ENCODE results near the gene VAX1.
A peak's percentile ranks its signal among the peaks of the same experiment; 100 is the strongest.

The VAX1 gene

DNA sequence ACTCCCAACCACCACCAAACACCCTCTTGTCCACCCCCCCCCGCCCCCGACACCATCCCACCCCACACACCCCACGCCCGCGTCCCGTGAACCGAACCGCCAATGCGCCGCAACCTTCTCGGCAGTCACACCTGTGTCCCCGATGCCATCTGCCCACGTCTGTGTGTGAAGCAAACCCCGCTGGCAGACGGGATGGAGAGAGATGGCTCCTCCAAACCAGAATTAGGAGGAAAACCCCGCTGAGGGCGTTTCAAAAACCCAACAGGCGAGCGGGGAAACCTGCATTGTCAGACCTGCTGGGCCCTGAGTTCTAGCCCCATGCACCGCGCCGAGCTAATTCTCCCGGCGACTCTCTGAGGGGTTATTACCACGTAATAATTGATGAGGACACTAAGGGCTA, 30.7 kb upstream of the VAX1 start:
- no peaks in the 10 kb centered on the region for H3K9me3 ChIP-seq
- H3K4me3 ChIP-seq (ENCODE audit: low read depth in 1 of 2, low read length in 1 of 2): no peak overlapping the region
- H3K27ac ChIP-seq: no peak overlapping the region
- peaks cover 100% of the 10 kb centered on the region for H3K27me3 ChIP-seq
- TF ChIP-seq, protein P1, sequence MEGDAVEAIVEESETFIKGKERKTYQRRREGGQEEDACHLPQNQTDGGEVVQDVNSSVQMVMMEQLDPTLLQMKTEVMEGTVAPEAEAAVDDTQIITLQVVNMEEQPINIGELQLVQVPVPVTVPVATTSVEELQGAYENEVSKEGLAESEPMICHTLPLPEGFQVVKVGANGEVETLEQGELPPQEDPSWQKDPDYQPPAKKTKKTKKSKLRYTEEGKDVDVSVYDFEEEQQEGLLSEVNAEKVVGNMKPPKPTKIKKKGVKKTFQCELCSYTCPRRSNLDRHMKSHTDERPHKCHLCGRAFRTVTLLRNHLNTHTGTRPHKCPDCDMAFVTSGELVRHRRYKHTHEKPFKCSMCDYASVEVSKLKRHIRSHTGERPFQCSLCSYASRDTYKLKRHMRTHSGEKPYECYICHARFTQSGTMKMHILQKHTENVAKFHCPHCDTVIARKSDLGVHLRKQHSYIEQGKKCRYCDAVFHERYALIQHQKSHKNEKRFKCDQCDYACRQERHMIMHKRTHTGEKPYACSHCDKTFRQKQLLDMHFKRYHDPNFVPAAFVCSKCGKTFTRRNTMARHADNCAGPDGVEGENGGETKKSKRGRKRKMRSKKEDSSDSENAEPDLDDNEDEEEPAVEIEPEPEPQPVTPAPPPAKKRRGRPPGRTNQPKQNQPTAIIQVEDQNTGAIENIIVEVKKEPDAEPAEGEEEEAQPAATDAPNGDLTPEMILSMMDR (IDR thresholded peaks at IDR 0.05): no peak
- H3K36me3 ChIP-seq: no peaks in the 10 kb centered on the region
- peaks cover 14 to 39% of the 10 kb centered on the region in 2 experiments for H3K4me1 ChIP-seq (ENCODE audit: control insufficient read depth in 1 of 2, insufficient read depth in 1 of 2, low read depth in 1 of 2, low read length in 1 of 2)

GRCh38 chr10:117167789-117168674, 30.0 kb upstream of the VAX1 start:
- H3K4me1 ChIP-seq (ENCODE audit: control insufficient read depth in 1 of 2, insufficient read depth in 1 of 2, low read depth in 1 of 2, low read length in 1 of 2): peaks cover 14 to 46% of the 10 kb centered on the region in 2 experiments
- H3K36me3 ChIP-seq: no peaks in the 10 kb centered on the region
- TF ChIP-seq, protein P1 (IDR thresholded peaks at IDR 0.05): peak; percentile 88
- H3K27me3 ChIP-seq: peaks cover 100% of the 10 kb centered on the region
- peak overlapping the region; percentile 12 to 56 for H3K4me3 ChIP-seq (ENCODE audit: low read depth in 1 of 2, low read length in 1 of 2)
- no peaks in the 10 kb centered on the region for H3K9me3 ChIP-seq
- H3K27ac ChIP-seq: no peak overlapping the region

DNA sequence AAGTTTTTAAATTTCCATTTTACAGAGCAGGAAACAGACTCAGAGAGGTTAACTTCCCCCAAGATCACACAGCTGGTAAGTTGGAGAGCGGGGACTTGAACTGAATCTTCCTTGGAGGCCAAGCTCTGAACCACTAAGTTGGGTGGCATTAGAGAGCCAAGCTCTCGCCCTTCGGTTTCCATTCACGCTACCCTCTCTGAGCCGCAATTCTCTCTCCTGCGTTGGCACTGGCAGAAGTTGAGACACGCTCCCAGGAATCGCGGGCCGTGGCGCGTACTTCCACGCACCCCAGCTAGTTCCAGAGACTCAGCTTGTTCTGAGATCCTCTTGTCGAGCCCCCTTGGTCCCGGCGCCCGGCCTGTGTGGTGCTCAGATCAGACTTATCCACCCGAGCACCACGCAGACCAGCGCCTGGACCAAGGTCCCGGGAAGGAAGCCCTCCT, 29.3 kb upstream of the VAX1 start:
- no peaks in the 10 kb centered on the region for H3K36me3 ChIP-seq
- H3K4me1 ChIP-seq (ENCODE audit: control insufficient read depth in 1 of 2, insufficient read depth in 1 of 2, low read depth in 1 of 2, low read length in 1 of 2): peaks cover 14 to 52% of the 10 kb centered on the region in 2 experiments
- H3K4me3 ChIP-seq (ENCODE audit: low read depth in 1 of 2, low read length in 1 of 2): peak overlapping the region in 1 of 2 experiments; percentile 56
- TF ChIP-seq, protein P1 (IDR thresholded peaks at IDR 0.05): no peak
- H3K9me3 ChIP-seq: no peaks in the 10 kb centered on the region
- no peak overlapping the region for H3K27ac ChIP-seq
- H3K27me3 ChIP-seq: peaks cover 100% of the 10 kb centered on the region

- H3K4me1 ChIP-seq (ENCODE audit: control insufficient read depth in 1 of 2, insufficient read depth in 1 of 2, low read depth in 1 of 2, low read length in 1 of 2): peaks cover 14 to 53% of the 10 kb centered on the region in 2 experiments
- H3K4me3 ChIP-seq (ENCODE audit: low read depth in 1 of 2, low read length in 1 of 2): no peak overlapping the region
- no peaks in the 10 kb centered on the region for H3K36me3 ChIP-seq
- no peak overlapping the region for H3K27ac ChIP-seq
- no peaks in the 10 kb centered on the region for H3K9me3 ChIP-seq
- H3K27me3 ChIP-seq: peaks cover 100% of the 10 kb centered on the region
- TF ChIP-seq, protein P1 (IDR thresholded peaks at IDR 0.05): no peak
Observed at GRCh38 chr10:117166418-117167345, 28.6 kb upstream of the VAX1 start.

DNA sequence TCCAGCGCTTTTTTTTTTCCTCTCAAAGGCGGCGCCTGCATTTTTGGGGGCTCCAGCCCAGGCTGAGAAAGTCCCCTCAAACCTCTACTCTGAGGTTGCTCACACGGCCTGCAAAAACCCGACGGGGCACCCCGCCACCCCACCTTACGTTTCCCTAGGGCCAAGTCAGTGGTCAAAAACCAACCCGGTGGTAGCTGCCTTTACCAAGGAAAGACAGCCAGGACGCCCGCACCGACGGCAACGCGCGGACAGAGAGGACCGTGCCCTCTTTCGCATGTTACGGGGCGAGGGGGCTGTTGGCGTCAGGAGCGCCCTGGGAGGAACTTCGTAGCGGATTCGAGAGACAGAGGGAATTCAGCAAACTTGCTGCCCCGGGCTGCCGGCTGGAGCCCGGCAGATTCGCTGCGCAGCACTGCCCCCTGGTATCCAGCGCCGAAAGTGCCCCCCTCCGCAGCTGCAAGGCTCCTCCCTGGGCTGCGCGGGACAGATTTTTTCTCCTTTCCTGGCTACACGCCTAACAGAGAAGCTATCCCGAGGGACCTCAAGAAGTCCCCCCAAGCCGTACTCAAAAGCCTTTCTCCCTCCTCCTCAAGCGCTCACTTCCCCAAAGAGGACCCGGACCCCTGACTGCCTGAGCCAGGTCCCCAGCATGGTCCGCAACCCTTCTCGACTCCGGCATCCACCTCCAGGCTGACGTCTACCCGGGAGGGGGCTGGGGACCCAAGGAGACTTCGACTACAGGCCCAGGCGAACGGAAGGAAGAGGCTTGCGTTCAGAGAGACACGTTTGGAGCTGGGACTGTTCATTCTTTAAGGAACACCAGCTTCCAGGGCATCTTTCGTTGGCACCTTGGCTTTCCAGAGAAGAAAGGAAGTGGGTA, 27.7 kb upstream of the VAX1 start:
- Histone ChIP-seq H3K36me3 (no peaks in the 10 kb centered on the region), H3K4me1 (ENCODE audit: control insufficient read depth in 1 of 2, insufficient read depth in 1 of 2, low read depth in 1 of 2, low read length in 1 of 2) (peaks cover 14 to 53% of the 10 kb centered on the region in 2 experiments), H3K27me3 (peaks cover 100% of the 10 kb centered on the region), H3K4me3 (ENCODE audit: low read depth in 1 of 2, low read length in 1 of 2) (no peak overlapping the region), H3K9me3 (no peaks in the 10 kb centered on the region), H3K27ac (no peak overlapping the region)
- TF ChIP-seq, protein P1 (IDR thresholded peaks at IDR 0.05): no peak
